HG03439 (cell line): ENCODE data around the gene MGAT5.
A peak's percentile ranks its signal among the peaks of the same experiment; 100 is the strongest.

ENCODE experiments used
- ATAC-seq: cut with Tn5 transposase; IDR thresholded peaks from one replicate; pipeline ENCODE4 v1.9.1; 2021; ENCODE audit warnings: mild to moderate bottlenecking, moderate library complexity; ENCODE audit not compliant: unreplicated experiment

The MGAT5 gene

DNA sequence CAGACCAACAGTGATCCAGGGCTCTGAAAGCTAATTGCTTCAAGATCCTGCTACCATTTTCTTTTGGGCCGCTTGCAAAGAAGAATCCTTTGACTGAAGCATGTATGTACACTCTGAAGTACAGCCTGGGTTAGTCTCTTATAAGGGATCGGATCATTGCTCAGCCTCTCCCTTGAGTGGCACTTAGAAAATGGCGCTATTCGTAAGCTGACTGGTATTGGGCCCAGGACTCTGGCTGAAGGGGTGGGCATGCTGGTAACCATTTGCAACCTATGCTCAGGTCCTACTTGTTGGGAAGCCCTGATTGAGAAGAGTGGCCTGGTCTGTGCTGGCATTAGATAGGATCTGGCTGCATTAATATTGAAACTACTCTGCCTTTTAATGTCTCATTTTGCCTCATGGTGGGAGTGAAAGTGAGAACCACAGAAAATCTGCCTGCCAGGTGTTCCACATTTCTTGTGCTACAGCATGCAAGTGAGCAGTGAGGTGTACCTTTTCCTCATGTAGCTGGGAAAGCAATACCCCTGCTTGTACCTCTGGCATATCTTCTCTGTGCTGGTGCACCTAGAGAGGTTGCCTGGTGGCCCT, 661 bp upstream of the MGAT5 start:
- ATAC-seq = peak; percentile 69

GRCh38 chr2:134254824-134255223, 952 bp downstream of the MGAT5 start:
- ATAC-seq = no peak

DNA sequence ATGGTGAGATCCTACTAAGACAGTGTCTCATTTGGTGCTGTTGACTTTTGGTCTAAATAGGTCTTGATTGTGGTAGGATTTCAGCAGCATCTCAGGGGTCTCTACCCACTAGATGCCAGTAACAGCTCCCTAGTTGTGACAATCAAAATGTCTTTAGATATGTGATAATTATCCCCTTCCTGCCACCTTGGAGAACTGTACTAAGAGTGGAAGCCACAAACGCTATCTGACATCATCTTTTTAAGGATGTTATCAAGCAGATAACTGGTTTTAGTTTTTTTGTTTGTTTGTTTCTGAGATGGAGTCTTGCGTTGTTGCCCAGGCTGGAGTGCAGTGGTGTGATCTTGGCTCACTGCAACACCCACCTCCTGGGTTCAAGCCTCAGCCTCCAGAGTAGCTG, 3.1 kb downstream of the MGAT5 start:
- no peak for ATAC-seq

DNA sequence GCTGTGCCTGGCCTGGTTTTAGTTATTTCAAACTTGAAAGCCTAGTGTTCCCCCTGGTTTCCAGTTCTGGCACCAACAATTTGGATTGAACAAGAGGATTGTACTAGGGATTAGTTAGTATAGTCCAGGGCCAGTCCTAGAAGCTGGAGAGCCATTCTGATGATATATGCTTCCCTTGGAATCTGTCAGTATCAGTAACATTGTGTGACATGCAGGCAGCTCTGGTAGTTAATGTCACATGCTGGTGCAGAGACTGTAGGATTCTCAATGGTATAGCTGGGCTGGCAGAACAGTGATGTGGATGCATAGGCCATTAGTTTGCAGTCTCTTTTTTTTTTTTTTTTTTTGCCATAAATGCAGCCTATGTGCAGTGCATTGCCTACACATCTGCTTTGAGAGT, 3.6 kb downstream of the MGAT5 start:
- ATAC-seq = no peak

DNA sequence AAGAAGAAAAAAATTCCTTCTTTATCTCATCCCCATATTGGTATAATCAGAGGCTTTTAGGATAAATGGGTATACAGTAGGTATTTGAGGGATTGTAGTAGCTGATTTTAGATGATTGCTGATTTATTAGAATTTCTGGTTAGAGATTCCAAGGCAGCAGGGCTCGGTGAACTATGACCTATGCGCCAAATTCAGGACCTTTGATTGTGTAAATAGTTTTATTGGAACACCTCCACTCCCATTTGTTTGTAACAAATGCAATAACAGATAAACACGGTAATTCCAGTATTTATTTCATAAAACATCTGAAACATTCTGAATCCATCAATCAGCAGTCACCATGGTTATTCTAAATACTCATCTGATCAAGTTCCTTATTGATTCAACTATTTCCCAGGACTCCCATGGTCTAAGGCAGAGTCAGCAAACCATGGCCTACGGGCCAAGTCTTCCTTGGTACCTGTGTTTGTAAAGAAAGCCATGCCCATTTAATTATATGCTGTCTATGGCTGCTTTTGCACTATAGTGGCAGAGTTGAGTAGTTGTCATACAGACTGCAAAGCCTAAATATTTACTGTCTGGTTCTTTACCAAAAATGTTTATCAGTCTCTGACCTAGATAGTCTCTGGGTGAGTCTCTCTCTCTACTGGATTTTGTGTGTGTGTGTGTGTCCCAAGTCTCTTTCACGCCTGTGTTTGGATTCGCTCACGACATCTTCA, 4.3 kb downstream of the MGAT5 start:
- ATAC-seq = no peak

DNA sequence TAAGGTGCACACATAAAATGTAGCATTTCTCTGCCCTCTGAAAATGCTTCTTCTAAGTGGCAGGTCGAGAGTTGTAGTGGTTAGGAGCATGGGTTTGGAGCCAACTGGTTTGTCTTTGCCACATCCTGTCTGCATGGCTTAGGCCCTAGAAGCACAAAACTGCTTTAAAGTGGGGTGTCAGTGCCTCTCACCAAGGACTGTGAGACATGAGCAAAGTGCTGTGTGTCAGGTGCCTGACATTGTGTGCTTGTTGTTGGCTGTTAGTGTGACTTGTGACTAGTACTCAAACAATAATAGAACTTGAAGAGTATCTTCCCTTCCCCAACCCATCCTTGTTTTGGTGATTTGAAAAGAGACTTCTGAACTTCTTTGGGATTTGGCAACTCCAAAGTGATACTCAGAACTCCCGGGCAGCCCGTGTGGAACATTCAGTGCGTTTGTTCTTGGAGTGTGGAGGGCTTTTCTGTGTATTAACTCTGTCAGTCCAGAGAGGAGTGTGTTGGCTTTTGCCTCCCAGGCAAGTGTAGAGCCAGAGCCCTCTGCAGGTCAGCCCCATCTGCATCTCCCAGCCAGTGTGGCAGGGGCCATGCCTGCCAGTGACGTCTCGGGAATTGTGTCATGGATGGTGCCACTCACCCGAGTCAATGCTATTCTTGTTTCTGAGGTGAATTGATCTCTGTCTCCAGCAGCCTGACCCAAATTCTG, 5.0 kb downstream of the MGAT5 start:
- no peak for ATAC-seq

- ATAC-seq = no peak
Observed at GRCh38 chr2:134259571-134259970, 5.7 kb downstream of the MGAT5 start.

GRCh38 chr2:134259994-134260393, 6.1 kb downstream of the MGAT5 start:
- ATAC-seq = no peak

DNA sequence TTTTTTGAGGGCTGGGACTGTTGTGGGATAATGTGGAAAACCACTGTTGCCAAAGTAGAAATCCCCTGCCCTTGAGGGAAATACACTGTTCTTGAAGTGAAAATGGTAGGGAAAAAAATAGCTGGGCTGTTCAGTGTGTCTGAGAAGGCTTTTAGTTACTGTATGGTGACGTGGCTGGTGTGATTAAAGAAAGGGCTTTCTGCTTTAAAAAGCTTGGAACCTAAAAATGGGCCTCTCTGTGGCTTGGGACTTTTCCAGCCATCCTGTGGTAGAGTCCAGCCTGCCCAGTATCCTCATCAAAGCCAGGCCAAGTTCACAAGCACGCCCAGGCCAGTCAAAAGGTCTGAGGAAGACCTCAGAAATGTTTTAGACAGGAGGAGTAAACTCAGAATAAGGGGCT, 6.8 kb downstream of the MGAT5 start:
- ATAC-seq = no peak

- peak; percentile 46 for ATAC-seq
Observed at GRCh38 chr2:134261398-134262131, 7.7 kb downstream of the MGAT5 start.

DNA sequence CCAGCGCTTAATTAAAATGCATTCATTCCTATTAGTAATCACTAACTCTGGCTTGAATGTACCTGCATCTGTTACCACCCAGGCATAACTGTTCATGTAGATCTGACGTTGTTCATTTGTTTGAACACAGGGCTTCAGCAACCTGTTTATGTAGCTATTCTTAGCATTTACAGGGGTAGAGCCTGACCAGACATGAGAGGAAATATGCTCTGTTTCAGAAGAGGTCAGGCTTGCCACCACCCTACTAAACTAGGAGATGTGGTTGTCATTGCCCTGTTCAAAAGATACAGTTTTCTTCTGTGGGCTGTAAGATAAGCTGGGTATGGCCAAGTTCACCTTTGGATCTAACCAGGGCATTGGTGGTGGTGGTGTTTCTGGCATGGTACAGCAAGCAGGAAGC, 8.8 kb downstream of the MGAT5 start:
- ATAC-seq = peak; percentile 60

DNA sequence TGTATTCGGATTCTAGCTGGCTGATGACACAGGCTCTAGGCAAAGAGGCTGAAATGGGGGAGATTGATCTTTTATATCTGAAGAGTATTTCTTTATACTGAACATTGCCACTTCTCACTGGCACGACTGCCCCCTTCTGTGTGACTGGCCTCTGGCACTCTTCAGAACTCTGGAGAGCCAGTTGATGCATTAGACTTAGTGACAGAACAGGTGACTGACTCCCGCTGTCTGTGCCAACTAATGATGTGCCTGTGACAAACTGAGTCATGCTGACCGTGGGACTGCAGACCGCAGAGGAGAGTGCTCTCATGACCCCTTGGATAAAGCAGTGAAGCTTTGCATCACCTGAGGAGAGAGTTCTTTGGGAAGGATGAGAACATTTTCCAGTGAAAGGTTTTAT, 14.4 kb downstream of the MGAT5 start:
- no peak for ATAC-seq

DNA sequence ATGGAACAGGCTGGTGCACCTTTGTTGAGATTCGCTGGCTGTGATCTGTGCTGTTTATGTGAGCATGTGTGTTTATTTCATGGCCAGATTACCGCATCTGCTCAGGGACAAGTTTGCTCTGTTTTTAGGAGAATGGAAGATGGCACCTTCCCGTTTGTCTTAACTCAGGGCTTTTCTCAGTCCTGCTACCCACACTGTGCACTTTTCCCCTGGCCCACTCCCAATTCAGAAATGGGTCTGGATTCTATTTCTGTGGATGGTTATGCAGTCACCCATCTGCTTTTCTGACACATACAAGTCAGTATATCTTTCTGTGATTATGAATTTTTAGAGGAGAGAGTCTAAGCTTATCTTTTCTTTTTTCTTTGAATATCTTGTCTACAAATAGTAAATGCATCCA, 15.4 kb downstream of the MGAT5 start:
- ATAC-seq = no peak

- no peak for ATAC-seq
Observed at GRCh38 chr2:134269972-134270735, 16.3 kb downstream of the MGAT5 start.

DNA sequence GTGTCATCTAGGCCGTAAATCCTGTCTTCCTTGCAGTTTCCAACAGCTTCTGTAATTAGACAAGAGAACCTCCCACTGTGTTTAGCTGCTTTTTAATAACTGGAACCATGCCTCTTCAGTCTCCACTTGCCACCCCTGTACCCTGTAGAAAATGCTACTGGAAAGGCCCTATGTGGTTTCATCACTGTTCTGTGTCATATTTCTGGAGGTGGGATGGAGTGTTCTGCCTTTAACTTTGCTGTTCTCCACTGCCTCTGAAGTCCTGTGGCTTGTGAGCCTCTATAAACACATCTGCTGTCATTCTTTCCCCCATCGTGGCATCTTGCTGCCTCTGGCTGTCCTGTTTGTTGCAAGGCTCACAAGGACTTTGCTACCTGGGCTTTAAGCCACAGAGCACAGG, 17.9 kb downstream of the MGAT5 start:
- ATAC-seq = no peak

DNA sequence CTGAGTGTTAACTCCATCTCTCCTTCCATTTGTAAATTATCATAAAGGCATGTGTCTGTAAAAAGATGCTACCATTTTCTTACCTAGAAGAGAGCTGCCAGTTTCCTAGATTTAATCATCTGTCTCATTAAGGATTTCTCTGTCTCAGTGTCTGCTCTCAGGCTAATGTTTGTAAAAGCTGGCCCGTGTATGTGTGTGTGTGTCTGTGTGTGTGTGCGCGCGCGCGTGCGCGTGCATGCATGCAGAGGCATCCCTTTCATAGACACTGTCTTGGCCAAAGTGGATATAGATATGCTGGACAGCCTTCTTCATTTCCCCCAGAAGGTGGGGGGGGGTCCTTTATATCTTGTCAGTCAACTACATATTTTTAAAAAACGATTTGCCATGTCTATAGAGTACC, 18.9 kb downstream of the MGAT5 start:
- ATAC-seq = no peak

DNA sequence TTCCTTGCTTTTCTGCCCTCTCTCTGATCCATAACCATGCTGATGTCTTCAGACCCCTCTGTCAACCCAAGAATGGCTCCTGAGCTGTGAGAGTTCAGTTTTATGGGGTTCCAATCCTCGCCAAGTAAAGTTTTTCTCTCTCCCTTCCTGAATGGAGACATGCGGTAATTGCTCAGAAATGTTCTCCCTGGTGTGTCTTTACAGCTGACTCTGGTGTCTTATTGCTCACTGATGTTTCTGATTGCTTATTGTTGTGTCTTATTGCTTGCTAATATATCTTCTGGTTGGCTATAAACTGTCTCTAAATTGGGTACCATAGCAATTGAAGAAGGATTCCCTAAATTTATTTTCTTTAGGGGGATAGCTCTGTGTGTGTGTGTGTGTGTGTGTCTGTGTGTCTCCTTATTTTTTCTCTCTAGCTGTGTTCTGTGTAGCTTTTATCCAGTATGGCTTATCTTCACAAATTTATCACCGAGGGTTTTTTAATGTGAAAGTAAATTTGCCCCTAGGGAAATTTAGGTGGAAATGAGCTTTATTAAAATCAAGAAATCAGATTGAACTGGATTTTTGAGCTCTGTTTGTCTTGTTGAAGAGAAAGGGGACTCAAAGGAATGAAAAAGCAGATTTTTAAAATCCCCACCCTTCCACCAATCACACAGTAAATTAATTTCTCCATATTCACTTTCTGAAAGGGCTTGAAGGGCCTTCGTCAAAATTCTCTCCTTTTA, 19.5 kb downstream of the MGAT5 start:
- ATAC-seq = no peak

GRCh38 chr2:134274121-134274520, 20.2 kb downstream of the MGAT5 start:
- no peak for ATAC-seq

DNA sequence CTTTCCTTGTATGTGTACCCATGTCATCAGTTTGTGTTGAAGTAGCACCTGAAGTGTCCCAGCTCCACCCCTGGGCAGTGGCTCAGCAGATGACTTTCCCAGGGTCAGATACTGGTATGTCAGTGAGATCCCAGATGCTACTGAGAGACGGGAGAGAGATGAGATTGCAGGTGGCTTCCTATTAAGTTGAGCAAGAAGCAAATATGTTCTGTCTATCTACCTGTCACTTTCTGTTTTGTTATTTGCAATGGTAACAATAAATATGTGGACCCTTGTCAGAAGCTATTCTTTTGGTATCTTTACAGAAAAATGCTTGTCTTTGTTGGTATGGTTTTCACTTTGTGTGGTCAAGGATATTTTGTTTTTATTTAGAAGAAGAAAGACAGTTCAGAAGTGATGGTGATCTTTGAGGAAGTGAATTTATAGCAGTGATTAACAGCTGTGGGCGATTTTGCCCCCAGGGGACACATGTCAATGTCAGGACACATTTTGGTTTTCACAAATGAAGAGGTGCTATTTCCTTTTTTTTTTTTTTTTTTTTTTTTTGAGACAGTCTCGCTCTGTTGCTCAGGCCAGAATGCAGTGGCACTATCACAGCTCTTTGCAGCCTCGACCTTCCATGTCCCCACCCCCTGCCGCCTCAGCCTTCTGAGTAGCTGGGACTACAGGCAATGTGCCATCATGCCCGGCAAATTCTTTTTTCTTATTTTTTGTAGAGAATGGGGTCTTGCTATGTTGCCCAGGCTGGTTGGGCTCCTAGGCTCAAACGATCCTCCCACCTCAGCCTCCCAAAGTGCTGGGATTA, 21.4 kb downstream of the MGAT5 start:
- peak; percentile 89 for ATAC-seq
